Suppressor macrophage treated with lipopolysaccharide for 4 hours (primary cell): ENCODE data around the gene MAML3.

Source experiments
- DNase-seq: peaks from one replicate; pipeline ENCODE4 v3.0.0-alpha.2; 2020

MAML3 gene

DNA sequence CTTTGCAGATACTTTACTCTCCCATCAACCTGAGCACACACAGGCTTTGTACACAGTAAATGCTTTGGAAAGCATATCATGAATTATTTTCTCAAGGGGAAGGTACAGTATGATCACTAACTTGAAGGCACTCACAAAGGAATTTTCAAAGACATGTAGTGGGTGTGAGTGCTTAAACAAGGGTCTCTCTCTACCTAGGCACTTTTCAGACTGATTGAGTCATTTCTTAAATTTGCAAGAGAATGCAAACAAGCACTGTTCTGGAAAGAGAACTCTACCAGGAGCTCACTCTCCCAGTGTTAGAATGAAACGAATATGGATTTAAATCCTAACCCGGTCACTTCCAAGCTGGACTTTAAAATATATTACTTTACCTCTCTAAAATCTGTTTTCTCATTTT is 85.7 kb downstream of the MAML3 start:
- no peak for DNase-seq

DNA sequence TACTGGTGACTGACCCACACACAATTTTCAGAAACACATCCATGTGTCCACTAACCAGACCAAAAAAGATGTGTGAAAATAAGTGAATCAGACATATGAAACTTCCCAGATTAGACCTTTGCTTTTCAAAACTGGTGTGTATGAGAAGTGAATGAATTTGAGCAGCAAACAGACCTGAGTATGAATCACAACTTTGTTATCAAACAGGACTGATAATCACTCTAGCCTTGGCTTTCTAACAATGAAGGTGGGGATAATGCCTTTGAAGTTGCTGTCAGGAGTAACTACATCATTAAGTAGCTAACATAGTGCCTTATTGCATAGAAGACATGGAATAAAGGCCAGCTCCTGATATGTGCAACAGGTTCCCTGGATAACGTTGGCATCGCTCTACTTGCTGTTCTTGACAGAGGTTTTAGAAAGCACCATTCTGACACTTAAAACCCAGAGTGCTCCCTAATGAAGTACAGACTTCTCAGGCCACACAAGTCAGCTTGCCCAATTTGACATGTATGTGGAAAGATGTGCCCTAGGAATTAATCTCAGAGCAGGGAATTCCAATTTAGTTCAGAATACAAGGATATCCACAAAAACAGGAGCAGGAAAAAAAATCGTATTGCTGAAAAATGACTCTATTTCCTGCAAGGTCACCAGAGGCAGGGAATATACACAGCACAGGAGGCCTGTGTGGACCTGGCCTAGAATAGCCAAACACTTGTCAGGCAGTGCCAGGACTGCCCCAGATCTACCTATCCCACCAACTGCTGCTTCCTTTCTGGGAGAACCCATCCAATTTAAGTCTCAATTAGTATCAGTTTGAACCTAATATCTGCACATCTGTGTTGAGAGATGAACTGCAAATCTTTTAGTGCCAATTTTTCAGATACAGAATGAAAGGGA is 87.7 kb downstream of the MAML3 start:
- DNase-seq = no peak

DNA sequence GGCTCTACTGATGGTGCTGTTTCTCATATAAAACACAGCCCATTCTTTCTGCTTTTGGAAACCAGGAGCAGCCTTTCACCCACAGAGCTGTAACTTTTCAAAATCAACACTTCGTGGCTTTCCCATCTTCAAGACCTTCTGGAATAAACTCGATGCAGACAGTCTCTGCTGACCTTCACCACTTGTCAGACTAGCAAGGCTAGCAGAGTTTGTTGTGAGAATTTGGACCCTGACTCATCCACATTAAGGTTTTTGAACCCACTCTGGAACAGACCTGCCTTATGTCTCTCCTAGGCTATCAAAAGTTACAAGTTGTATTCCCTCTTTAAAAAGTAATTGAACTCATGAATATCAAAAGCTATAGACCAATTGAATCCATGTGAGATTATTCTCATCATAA is 88.6 kb downstream of the MAML3 start:
- no peak for DNase-seq

DNA sequence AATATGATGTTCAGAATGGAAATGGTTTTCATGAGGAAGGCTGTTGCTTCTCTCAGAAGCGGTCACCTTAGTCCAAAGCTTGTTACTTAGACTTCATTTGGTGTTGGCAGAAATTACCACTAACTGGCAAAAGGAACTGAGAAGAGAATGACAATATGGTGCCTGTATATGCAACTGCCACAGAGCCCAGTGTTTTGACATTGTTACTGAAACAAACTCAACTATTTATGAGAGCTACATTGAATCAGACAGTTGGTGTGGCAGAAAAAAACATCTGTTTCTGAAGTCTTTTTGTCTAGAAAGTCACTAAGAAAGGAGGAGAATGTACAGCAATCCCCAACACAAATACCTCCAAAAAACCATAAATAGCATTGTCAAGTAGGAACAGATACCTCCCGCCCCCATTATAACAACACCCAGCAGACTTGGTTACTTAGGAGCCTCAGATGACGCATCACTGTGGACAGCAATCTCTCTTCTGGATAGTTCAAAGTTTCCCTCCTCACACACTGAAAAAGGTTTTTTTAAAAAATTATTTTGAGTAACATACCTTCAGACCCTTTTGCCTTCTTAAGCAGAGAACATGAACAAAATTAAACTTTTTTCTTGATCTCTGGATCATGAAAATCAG is 92.2 kb downstream of the MAML3 start:
- no peak for DNase-seq

DNA sequence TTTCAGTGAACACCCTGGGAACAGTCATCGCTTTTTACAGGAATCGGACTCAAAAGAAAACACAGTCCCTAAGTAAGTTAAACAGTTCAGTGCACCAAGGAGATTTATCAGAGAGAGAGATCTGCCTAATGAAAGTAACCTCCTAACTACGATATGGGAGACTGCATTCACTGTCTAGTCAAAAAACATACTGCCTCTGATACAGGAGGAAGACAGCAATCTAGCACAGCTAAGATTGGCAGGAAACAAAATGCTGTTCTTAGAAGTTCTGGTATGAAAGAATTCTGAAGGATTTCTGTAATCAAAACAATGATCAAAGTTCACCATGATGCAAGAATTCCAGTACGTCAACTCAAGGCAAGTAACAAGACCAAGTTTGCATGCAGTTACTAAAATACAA is 92.8 kb downstream of the MAML3 start:
- no peak for DNase-seq

DNA sequence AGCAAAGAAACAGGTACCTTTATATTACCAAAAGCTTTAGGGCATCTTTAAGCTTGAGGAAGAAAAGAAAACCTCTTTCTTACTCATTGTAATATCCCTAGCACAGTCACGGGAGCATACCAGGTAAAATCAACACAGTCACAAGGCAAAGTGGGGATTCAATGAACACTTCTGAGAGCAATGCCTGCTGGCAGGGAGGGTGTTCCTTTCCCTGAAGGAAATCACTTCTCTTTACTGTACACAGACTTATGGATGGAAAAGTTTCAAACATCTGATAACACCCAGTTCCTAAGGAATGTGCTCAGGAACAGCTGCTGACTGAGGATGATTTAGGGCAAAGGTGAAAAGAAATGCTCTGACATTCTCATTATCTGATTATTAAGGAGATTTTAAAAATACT is 94.8 kb downstream of the MAML3 start:
- DNase-seq = no peak

DNA sequence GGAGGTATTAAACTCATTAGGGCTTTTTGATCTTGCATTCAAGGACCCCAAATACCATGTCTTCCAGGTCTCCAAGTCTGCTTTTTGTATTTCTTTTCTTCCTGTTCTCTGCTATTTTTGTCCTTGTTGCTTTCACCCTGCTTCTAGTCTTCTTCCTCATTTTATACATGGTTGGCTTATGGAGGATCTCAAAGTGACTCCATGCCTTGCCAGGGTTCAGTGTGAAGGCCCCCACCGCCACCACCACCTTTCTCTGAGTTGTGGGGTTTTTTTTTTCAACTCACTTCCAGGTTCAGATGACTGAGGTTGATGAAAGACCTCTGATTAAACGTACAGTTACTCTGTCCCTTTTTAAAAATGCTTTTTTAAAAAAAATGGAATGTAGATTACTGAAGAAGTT is 96.3 kb downstream of the MAML3 start:
- DNase-seq = no peak

DNA sequence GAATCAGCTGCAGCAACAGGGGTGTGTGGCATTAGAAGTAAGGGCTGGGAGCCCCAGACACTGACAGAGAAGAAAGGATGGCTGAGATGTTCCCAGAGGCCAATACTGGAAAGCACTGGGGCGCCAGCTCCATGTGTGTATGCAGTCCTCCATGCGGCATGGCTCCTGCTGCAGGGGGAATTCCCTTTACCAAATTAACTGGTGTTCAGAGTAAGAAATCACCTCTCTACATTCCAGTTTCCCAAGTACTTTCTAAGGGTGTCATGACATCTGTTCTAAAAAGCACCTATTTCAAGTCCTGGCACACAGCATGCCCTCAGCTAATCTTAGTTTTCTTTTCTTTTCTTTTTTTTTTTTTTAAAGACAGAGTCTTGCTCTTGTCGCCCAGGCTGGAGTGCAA is 98.0 kb downstream of the MAML3 start:
- DNase-seq = no peak

DNA sequence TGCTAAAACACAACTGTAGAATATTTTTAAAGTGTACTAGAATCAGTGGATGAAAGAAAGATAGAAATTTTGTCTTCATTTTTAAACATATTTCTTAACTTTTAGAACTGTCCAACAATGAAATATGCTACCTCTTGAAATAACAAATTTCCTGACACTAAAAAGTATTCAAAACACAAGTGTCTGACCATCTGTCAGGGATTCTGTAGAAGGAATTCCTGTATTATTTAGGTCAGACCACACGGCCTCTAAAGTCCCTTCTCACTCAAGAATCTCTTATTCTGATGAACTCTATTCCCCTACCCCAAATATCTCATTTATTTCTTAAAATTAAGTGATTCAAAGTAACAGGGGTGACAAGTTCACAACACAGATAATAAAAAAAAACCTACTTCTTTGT is 99.1 kb downstream of the MAML3 start:
- DNase-seq = no peak

DNA sequence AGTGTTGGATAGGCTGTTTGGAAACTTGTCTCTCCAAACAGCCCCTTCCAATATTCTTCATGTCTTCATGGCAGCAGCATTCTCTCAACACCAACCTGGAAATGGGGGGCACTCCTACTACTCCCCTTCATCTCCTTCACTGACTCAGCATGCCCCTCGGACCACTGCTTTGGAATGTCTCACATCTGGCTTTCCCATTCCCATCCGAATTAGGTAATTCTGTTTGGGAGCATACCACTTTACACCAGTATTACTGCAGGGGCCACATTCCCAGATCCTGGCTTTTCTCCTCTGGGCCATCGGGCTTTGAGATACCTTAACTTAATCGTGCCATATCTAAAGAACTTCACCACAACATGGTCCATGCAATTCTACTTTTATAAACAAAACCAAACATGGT is 100.8 kb downstream of the MAML3 start:
- no peak for DNase-seq

DNA sequence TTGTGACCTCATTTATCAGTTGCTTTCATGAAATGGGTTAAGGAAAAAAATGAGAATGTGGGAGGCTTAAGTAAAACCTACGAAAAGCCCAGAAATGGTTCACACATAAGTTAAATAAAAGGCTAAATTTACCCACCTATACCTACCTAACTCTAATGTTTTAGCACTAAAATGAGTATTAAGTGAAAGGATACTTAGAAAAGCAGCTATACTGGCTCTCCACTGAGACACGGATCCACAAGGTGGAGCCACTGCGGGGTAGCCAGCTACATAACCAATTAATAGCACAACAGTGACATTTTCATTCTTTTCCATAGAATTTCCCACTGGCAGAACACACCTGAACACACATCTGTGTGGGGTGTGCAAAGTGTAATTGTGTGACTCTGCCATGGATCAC is 101.9 kb downstream of the MAML3 start:
- peak; percentile 55 for DNase-seq

DNA sequence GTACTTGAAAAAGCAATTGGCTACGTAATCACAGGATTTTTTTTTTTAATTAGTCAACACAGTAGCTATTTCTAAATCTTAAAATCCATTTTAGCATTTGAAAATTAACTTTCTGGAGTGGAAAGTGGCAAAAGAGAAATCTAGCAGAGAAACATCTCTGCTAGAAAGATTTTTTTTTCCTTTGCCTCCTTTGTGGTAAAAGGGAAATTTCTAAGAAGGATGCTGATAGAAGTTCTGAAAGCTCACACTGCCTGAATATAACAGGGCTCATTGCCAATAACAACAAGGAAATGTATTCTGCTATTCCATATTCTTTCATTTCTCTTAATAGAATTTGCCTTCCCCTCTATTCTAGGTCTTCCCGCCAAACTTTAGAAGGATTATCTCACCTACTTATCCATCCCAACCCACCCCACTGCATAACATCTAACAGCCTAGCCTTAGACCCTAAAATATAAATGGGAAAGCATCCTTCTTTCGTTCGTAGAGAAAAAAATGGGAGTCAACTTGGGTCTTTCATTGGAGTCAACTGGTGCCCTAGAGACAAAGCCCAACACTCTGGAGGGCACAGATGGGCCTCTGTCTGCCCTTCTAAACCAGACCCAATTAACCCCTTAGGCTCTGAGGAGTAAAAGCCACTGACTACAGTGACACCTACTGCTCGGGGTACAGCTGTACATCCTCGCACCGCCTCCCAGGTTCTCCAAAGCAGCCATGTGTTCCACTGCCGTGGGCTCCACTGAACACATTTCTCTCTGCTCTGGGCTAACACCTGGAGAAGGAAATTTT is 103.9 kb downstream of the MAML3 start:
- no peak for DNase-seq

DNA sequence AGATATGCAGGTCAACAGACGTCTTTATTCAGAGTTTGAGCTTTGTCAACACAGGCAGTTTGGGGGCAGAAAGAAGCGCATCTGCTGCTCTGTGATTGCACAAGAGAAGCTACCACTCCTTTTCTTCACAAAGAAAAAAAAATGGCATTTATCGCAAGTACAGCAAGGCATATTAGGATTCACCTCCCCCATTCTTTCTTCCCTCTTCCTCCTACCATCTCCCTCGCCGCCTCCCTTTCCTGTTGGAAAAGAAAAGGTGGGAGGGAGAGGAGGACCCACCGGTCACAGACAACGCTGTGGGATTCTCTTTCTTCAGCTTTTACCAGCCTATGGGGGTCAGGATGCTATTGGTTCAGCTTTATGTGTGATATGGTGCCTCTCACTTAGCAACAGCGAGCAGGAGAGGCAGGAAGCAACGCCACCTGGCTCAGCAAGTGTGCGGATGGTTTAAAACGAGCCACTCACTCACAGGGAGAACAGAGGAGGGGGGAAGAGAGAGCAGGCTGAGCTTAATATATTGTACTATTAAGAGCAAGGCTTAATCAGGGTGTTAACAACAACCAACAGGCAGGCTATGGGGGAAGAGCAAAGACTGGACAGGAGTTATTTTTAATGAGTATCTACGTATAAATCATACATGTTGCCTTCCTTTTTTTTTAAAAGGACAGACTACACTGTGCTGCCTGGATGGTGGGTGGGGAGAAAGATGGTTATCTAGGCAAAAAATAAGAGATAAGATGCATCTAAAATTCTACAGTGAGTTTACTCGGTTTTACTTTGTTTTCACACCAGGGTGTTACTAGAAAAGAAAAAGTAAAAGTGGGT is 104.7 kb downstream of the MAML3 start:
- DNase-seq = no peak

DNA sequence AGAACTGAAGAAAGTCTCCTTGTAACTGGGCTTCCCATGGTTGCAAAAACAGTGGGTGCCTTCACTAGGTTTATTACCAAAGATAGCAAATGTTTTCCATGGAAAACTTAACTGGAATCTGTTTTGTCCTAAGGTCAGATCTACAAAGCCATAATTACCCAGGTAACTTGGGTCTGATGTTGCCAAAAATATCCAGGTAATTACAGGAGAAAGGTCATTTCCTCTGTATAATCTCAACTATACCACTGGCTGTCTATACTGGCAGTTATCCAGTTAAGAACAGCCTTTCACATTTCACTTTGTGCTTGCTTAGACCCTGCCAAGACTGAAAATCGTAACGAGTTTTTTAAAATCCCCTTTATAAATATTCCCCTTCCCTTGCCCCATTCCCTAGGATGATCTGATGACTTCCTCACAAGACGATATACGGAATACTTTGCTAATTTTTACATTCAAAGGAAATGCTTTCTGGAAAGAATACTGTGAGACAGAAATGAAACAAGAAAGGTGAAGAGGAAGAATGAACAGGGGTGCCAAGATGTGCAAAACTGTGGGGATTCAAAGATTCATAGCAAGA is 105.5 kb downstream of the MAML3 start:
- no peak for DNase-seq

DNA sequence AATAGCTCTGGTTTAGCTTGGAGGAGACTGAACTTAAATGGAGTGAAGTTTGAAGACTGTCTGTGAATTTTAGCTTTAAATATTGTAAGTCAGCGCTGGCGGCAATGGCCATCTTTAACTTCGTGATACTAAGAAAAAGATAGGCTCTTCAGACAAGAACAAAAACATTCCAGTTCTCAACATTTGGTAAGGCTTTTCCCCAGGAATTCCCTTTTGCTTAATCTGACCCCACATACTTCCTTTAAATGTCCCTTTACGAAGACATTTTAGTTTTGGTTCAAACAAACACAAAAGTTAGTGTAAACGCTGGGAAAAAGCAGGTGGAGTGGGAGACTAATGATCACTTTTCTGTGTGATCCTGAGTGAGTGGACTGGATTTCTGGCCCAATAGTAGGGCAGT is 106.2 kb downstream of the MAML3 start:
- DNase-seq = peak; percentile 37

DNA sequence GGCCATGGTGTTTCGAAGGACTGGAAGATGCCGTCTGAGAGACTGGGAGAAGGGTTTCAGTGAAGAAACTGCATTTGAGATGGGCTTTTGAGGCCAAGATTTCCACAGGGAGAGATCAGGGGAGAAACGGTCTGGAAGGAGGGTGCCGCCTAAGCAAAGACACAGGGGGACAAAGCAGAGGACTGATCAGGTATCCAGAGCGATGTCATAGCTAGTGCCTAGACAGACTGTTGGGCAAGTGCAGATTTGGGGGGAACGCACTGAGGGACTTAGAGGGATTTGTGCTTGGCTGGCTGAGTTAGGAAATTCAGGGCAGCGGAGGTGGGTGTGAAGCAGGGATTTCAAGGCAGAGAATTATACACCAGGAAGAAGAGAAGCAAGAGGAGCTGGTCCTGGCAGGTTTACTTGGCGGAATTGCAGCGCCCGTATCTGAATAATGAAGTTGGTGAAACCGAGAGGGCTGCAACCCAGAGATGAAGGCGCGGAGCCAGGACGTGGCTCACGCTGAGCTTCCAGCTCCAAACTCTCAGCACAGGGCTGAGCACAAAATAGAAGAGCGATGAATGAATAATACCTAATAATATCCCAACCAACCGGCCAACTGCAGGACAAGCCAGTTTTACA is 106.9 kb downstream of the MAML3 start:
- no peak for DNase-seq

DNA sequence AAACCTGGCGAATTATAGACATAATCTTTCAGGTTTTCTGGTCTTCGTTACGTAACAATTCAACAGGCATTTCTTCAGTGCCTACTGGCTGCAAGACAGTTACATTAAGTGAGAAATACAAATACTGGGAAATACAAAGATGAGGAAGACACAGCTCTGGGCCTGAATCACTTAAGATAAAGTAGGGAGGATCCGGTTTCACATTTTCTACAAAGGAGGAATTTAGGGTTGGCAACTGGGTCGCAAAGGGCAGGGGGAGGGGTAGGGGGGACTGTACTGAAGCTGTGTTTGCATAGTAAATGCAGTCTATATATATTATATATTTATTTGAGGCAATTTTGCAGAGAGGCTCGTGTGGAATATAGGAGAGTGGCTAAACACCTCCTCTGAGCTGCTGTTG is 107.4 kb downstream of the MAML3 start:
- peak; percentile 46 for DNase-seq

DNA sequence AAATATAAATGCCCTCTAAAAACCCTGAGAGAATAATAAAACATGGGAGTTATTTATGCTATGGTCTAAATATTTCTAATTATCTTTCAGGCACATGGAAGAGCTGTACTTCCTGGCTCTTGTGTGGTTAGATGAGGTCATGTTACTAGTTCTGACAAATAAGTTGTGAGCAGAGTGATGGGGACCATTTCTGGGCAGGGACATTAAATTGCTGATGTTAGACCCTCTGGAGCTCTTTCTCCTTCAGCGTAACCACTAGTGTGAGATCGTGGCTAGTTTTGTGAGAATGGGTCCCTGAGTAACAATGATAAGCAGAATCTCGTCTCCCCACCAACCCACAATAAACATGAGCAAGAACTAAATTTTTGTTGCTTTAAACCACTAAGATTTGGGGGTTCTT is 108.0 kb downstream of the MAML3 start:
- no peak for DNase-seq

DNA sequence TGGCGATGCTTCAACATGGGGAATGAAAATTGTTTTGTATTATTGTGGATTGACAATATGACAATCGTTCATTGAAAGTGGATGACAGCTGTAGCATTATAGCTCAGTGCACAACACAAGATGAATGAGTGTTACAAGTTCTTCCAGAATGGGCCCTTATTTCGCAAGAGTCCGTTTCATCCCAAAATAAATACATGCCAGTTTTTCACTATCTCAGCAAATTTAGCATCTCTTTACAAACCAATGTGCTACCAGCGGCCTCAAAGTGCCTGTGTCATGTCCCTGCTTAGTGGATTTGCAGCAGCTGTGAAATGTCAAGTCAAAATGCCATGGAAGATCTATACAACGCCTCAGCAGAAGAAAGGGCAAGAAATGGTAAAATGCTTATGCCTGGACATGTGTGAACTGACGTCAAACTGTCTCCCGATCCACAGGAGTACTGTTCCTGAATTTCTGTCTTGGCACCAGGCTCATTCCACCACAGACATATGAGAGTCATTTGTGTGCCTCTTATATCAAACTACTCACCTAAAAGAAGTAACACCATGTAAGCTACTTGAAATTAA is 109.6 kb downstream of the MAML3 start:
- no peak for DNase-seq

DNA sequence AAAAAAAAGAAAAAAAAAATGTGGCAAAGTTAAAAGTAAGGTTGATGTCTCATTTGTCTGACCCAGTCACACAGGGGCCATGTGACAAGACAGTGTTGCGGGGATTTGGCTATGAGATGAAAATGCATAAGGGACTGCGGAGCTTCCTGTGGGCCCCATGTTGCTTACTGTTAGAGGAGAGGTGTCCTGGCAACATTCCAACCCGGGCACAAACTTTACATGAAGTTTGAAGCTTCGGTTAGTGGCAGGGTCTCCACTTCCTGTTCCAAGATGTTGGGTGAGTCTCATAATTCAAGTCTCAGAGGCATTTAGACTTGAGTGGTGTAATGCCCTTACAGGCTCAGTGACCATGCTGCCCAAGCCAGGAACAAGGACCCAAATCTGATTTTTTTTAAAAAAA is 111.3 kb downstream of the MAML3 start:
- DNase-seq = no peak

DNA sequence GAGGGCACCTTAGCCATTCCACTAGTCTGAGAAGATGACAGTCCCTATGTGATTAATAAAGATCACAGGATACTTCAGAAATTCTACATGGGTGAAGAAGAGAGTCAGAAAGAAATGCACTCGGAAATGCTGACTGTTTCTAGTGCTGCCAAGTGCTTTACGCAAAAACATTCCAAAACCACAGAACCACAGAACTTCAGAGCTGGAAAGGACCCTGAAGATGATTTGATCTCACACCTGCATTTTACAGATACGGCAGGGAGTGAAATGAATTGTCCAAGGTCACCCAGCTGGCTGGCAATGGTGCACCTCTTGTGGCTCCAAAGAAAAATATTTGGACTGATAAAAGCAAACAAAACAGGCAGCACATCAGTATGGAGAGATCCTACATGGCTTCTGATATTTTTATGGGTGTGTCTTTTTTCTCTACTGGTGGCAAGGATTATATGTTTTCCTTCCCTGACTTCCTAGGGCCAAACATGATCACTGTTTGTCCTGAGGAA is 115.9 kb downstream of the MAML3 start:
- DNase-seq = no peak
